ENCODE results near the gene SPTBN5.

SPTBN5 gene

GRCh38 chr15:41798607-41799487 lies 95.0 kb downstream of the SPTBN5 start:
- no peak for FAIRE-seq
